CD14-positive monocyte (primary cell): ENCODE results near the gene RBM19. TPM values are rescaled to one million over a fixed set of nuclear protein-coding genes. Genes with fewer than 3 reads are reported as not detected.

Source experiments
- DNase-seq, 3 donors: peaks; one replicate each; pipeline ENCODE4 v3.0.0-alpha.2; 2011 to 2022
- H2AFZ ChIP-seq: 2 replicates; pipeline ENCODE4 v1.6.0; 2012; ENCODE audit warnings: mild to moderate bottlenecking, low read depth, low read length, inconsistent platforms; ENCODE audit not compliant: insufficient read depth, poor library complexity, severe bottlenecking
- H3K27ac ChIP-seq, 2 donors: 1 replicate in 1 of 2; 2 replicates in 1 of 2; pipeline ENCODE4 v1.5.1; 2012 to 2013; ENCODE audit warnings: low read length in 2 of 2, control low read depth in 1 of 2, inconsistent platforms in 1 of 2, low read depth in 1 of 2, mild to moderate bottlenecking in 1 of 2
- H3K27me3 ChIP-seq, 2 donors: one replicate each; pipeline versions ENCODE4 v1.6.0 to v1.6.1; 2011 to 2013; ENCODE audit warnings: low read length in 2 of 2; ENCODE audit not compliant: control insufficient read depth in 2 of 2, insufficient read depth in 2 of 2
- H3K36me3 ChIP-seq, 2 donors: replicated peaks in 1 of 2; 1 replicate in 1 of 2; 2 replicates in 1 of 2; pipeline versions ENCODE4 v1.5.1 to v1.6.1; 2012 to 2013; ENCODE audit warnings: low read length in 2 of 2, control low read depth in 1 of 2, inconsistent platforms in 1 of 2, mild to moderate bottlenecking in 1 of 2; ENCODE audit not compliant: insufficient read depth in 2 of 2, control insufficient read depth in 1 of 2
- H3K4me1 ChIP-seq, 2 donors: 1 replicate in 1 of 2; 2 replicates in 1 of 2; pipeline versions ENCODE4 v1.5.1 to v1.6.1; 2012 to 2013; ENCODE audit warnings: low read length in 2 of 2, control low read depth in 1 of 2, inconsistent platforms in 1 of 2, mild to moderate bottlenecking in 1 of 2, moderate library complexity in 1 of 2; ENCODE audit not compliant: insufficient read depth in 2 of 2, control insufficient read depth in 1 of 2
- H3K4me2 ChIP-seq: replicated peaks from 2 replicates; pipeline ENCODE3; 2012; ENCODE audit warnings: low read length, moderate library complexity, mild to moderate bottlenecking; ENCODE audit not compliant: poor library complexity, severe bottlenecking; ENCODE audit errors: extremely low read depth
- H3K4me3 ChIP-seq, 3 experiments: fragments of 200-600 bp in 1 of 3; sonication (generic) in 1 of 3; replicated peaks in 1 of 3; 1 replicate in 2 of 3; 2 replicates in 1 of 3; pipeline ENCODE4 v1.5.1; 2011 to 2013; ENCODE audit warnings: low read length in 3 of 3, mild to moderate bottlenecking in 3 of 3, control low read depth in 2 of 3, low read depth in 2 of 3, inconsistent platforms in 1 of 3, moderate library complexity in 1 of 3
- H3K79me2 ChIP-seq: 2 replicates; pipeline ENCODE4 v1.6.0; 2012; ENCODE audit warnings: mild to moderate bottlenecking, control low read depth, inconsistent platforms, low read length, moderate library complexity; ENCODE audit not compliant: insufficient read depth
- H3K9ac ChIP-seq: 2 replicates; pipeline ENCODE4 v1.6.0; 2017; ENCODE audit warnings: low read length, mild to moderate bottlenecking; ENCODE audit not compliant: insufficient read depth, poor library complexity, severe bottlenecking
- H3K9me3 ChIP-seq, 2 donors: replicated peaks in 1 of 2; 1 replicate in 1 of 2; 2 replicates in 1 of 2; pipeline versions ENCODE4 v1.5.1 to v1.6.1; 2012 to 2013; ENCODE audit warnings: low read length in 2 of 2, control low read depth in 1 of 2; ENCODE audit not compliant: control insufficient read depth in 1 of 2, insufficient read depth in 1 of 2
- H4K20me1 ChIP-seq: 2 replicates; pipeline ENCODE4 v1.6.0; 2012; ENCODE audit warnings: mild to moderate bottlenecking, low read length, control low read depth, moderate library complexity; ENCODE audit not compliant: insufficient read depth
- H3K27ac Mint-ChIP-seq, 7 donors: one replicate each; pipeline ENCODE4 v1.8.0; 2020; ENCODE audit warnings: mild to moderate bottlenecking in 7 of 7, mixed read lengths in 7 of 7, moderate library complexity in 6 of 7, inconsistent platforms in 2 of 7
- H3K27me3 Mint-ChIP-seq, 3 donors: one replicate each; pipeline ENCODE4 v1.8.0; 2021 to 2022; ENCODE audit warnings: low read depth in 3 of 3, mild to moderate bottlenecking in 3 of 3, mixed read lengths in 3 of 3, moderate library complexity in 3 of 3, inconsistent platforms in 1 of 3
- H3K36me3 Mint-ChIP-seq, 2 donors: one replicate each; pipeline ENCODE4 v1.8.0; 2020; ENCODE audit warnings: mixed read lengths in 2 of 2, inconsistent platforms in 1 of 2, mild to moderate bottlenecking in 1 of 2
- H3K4me1 Mint-ChIP-seq: one replicate; pipeline ENCODE4 v1.8.0; 2020; ENCODE audit warnings: mild to moderate bottlenecking, mixed read lengths
- H3K4me3 Mint-ChIP-seq, 2 donors: one replicate each; pipeline ENCODE4 v1.8.0; 2020; ENCODE audit warnings: mild to moderate bottlenecking in 2 of 2, mixed read lengths in 2 of 2, moderate library complexity in 1 of 2
- H3K9me3 Mint-ChIP-seq, 7 donors: one replicate each; pipeline ENCODE4 v1.8.0; 2020 to 2022; ENCODE audit warnings: mixed read lengths in 7 of 7, mild to moderate bottlenecking in 6 of 7, moderate library complexity in 6 of 7, inconsistent platforms in 2 of 7
- WGBS: methylation state at CpG from one replicate; pipeline ENCODE4 v1.1.5; 2013; ENCODE audit warnings: missing lambda C conversion rate; ENCODE audit not compliant: insufficient coverage; 5-methylcytosine and 5-hydroxymethylcytosine counted together
- intact Hi-C, 2 donors: fragments of 100-400 bp; cut with micrococcal nuclease; formaldehyde crosslinking; loops; one replicate each; pipeline versions ENCODE4 v1.15.0 to v1.15.1; 2023
- polyA plus RNA-seq, 3 donors: library from polyadenylated mRNA; depleted of rRNA in 1 of 3; unstranded in 2 of 3; stranded (reverse) in 1 of 3; fragments of 300-500 nt in 2 of 3; fragments of >200 nt in 1 of 3; fragmentation: Illumina TruSeq in 2 of 3; gene quantifications; 1 replicate in 2 of 3; 2 replicates in 1 of 3; pipeline ENCODE4 v1.2.3, GENCODE V29; 2012 to 2021
- TF ChIP-seq, protein P1 (sequence below): fragments of 200-600 bp; IDR thresholded peaks from one replicate; pipeline ENCODE4 v1.8.0; 2022; ENCODE audit warnings: antibody characterized with exemption, mild to moderate bottlenecking

Gene RBM19
- polyA plus RNA-seq, 3 donors = 2.1 to 30.4 (median 2.2) TPM

- intact Hi-C loops = no loop called here
Observed at GRCh38 chr12:113934060-113934814, 31.9 kb downstream of the RBM19 start.

GRCh38 chr12:113933201-113933786 lies 32.8 kb downstream of the RBM19 start:
- peaks cover 66 to 99% of the 10 kb centered on the region in 2 donors for H3K36me3 ChIP-seq
- H3K79me2 ChIP-seq = no peaks in the 10 kb centered on the region
- H3K36me3 Mint-ChIP-seq = peaks cover 79 to 82% of the 10 kb centered on the region in 2 donors
- WGBS = 100% methylated on average over 3 of the region's 18 CpGs
- H2AFZ ChIP-seq = no peak overlapping the region
- no peaks in the 10 kb centered on the region for H3K4me1 Mint-ChIP-seq
- no peak overlapping the region for H3K4me2 ChIP-seq
- DNase-seq = no peak
- no peak overlapping the region for H3K27ac ChIP-seq
- no peak overlapping the region for H3K9ac ChIP-seq
- no peaks in the 10 kb centered on the region for H3K9me3 ChIP-seq
- H3K9me3 Mint-ChIP-seq = no peaks in the 10 kb centered on the region
- H3K27me3 ChIP-seq = no peaks in the 10 kb centered on the region
- H3K27ac Mint-ChIP-seq = peak overlapping the region in 1 of 7 donors; percentile 28
- TF ChIP-seq, protein P1, sequence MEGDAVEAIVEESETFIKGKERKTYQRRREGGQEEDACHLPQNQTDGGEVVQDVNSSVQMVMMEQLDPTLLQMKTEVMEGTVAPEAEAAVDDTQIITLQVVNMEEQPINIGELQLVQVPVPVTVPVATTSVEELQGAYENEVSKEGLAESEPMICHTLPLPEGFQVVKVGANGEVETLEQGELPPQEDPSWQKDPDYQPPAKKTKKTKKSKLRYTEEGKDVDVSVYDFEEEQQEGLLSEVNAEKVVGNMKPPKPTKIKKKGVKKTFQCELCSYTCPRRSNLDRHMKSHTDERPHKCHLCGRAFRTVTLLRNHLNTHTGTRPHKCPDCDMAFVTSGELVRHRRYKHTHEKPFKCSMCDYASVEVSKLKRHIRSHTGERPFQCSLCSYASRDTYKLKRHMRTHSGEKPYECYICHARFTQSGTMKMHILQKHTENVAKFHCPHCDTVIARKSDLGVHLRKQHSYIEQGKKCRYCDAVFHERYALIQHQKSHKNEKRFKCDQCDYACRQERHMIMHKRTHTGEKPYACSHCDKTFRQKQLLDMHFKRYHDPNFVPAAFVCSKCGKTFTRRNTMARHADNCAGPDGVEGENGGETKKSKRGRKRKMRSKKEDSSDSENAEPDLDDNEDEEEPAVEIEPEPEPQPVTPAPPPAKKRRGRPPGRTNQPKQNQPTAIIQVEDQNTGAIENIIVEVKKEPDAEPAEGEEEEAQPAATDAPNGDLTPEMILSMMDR = no peak
- no peak overlapping the region for H3K4me3 ChIP-seq
- H3K27me3 Mint-ChIP-seq = peaks cover 0 to 1% (median 0%) of the 10 kb centered on the region in 3 donors
- intact Hi-C loops = no loop called here
- H3K4me1 ChIP-seq = no peaks in the 10 kb centered on the region
- no peak overlapping the region for H3K4me3 Mint-ChIP-seq
- H4K20me1 ChIP-seq = no peaks in the 10 kb centered on the region

More at GRCh38 chr12:113934060-113934814, 31.9 kb downstream of the RBM19 start:
- H3K27ac Mint-ChIP-seq = peak overlapping the region in 2 of 7 donors; percentile 2 to 4
- no peaks in the 10 kb centered on the region for H3K9me3 ChIP-seq
- H3K4me3 ChIP-seq = no peak overlapping the region
- H3K4me1 Mint-ChIP-seq = no peaks in the 10 kb centered on the region
- peaks cover 0 to 1% (median 0%) of the 10 kb centered on the region in 3 donors for H3K27me3 Mint-ChIP-seq
- TF ChIP-seq, protein P1 = no peak
- H3K4me2 ChIP-seq = no peak overlapping the region
- WGBS = 94% methylated on average over 10 of the region's 14 CpGs
- no peak for DNase-seq
- H4K20me1 ChIP-seq = no peaks in the 10 kb centered on the region
- H3K79me2 ChIP-seq = no peaks in the 10 kb centered on the region
- no peak overlapping the region for H3K27ac ChIP-seq
- no peaks in the 10 kb centered on the region for H3K4me1 ChIP-seq
- H3K27me3 ChIP-seq = no peaks in the 10 kb centered on the region
- peaks cover 69 to 98% of the 10 kb centered on the region in 2 donors for H3K36me3 ChIP-seq
- H3K9me3 Mint-ChIP-seq = no peaks in the 10 kb centered on the region
- H3K9ac ChIP-seq = no peak overlapping the region
- H2AFZ ChIP-seq = no peak overlapping the region
- no peak overlapping the region for H3K4me3 Mint-ChIP-seq
- H3K36me3 Mint-ChIP-seq = peaks cover 80 to 86% of the 10 kb centered on the region in 2 donors
